ENCODE measurements around the gene RINL. TPM values are rescaled to one million over a fixed set of nuclear protein-coding genes. Genes with fewer than 3 reads are reported as not detected.
"Not testable (repeated sequence)": the region's sequence is repeated elsewhere in the genome, so short reads cannot be mapped to it uniquely, and the experiment has no call there.

The RINL gene
- total and polyA plus RNA-seq, 2 donors from 2014 or later: 9.5 to 13.0 TPM

- H3K27me3 ChIP-seq (ENCODE audit: control insufficient read depth, insufficient read depth, low read length): no peaks in the 10 kb centered on the region
- intact Hi-C loops (cut with DNase I): no loop called here
- H3K27ac ChIP-seq (ENCODE audit: low read depth in 2 of 2, low read length in 2 of 2): peak overlapping the region; percentile 97 to 98
- FAIRE-seq: no peak
- H3K9ac ChIP-seq (ENCODE audit: low read length in 3 of 3): peak overlapping the region; percentile 74 to 97 (median 82)
- H3K9me3 ChIP-seq (ENCODE audit: control insufficient read depth in 2 of 3, insufficient read depth in 1 of 3, low read length in 3 of 3): no peaks in the 10 kb centered on the region
- H3K36me3 ChIP-seq (ENCODE audit: control insufficient read depth in 2 of 3, insufficient read depth in 3 of 3, low read length in 3 of 3): peaks cover 5 to 26% (median 8%) of the 10 kb centered on the region in 3 donors
- H3K4me1 ChIP-seq (ENCODE audit: control insufficient read depth in 2 of 3, insufficient read depth in 2 of 3, low read depth in 1 of 3, low read length in 3 of 3): peaks cover 0 to 16% (median 9%) of the 10 kb centered on the region in 3 donors
- peak overlapping the region; percentile 78 to 94 (median 90) for H3K4me3 ChIP-seq (ENCODE audit: low read length in 3 of 3)
- TF ChIP-seq CTCF (IDR thresholded peaks at IDR 0.05; ENCODE audit: borderline replicate concordance, extremely low read depth, insufficient read depth): no peak
- peak; percentile 68 to 90 (median 83) for DNase-seq
Measured at GRCh38 chr19:38831142-38831605, 46.9 kb downstream of the RINL start.

- FAIRE-seq: no peak
- no peaks in the 10 kb centered on the region for H3K27me3 ChIP-seq (ENCODE audit: control insufficient read depth, insufficient read depth, low read length)
- intact Hi-C loops (cut with DNase I): no loop called here
- peaks cover 0 to 16% (median 9%) of the 10 kb centered on the region in 3 donors for H3K4me1 ChIP-seq (ENCODE audit: control insufficient read depth in 2 of 3, insufficient read depth in 2 of 3, low read depth in 1 of 3, low read length in 3 of 3)
- H3K27ac ChIP-seq (ENCODE audit: low read depth in 2 of 2, low read length in 2 of 2): no peak overlapping the region
- TF ChIP-seq CTCF (IDR thresholded peaks at IDR 0.05; ENCODE audit: borderline replicate concordance, extremely low read depth, insufficient read depth): no peak
- H3K36me3 ChIP-seq (ENCODE audit: control insufficient read depth in 2 of 3, insufficient read depth in 3 of 3, low read length in 3 of 3): peaks cover 5 to 19% (median 6%) of the 10 kb centered on the region in 3 donors
- H3K9ac ChIP-seq (ENCODE audit: low read length in 3 of 3): peak overlapping the region in 1 of 3 donors; percentile 97
- no peak for DNase-seq
- no peak overlapping the region for H3K4me3 ChIP-seq (ENCODE audit: low read length in 3 of 3)
- no peaks in the 10 kb centered on the region for H3K9me3 ChIP-seq (ENCODE audit: control insufficient read depth in 2 of 3, insufficient read depth in 1 of 3, low read length in 3 of 3)
Measured at GRCh38 chr19:38830039-38830733, 47.9 kb downstream of the RINL start.

GRCh38 chr19:38829203-38829602, 48.9 kb downstream of the RINL start:
- not testable (repeated sequence) for H3K27ac ChIP-seq (ENCODE audit: low read depth in 2 of 2, low read length in 2 of 2); H3K4me3 ChIP-seq (ENCODE audit: low read length in 3 of 3); FAIRE-seq; H3K27me3 ChIP-seq (ENCODE audit: control insufficient read depth, insufficient read depth, low read length); H3K9ac ChIP-seq (ENCODE audit: low read length in 3 of 3); DNase-seq; H3K9me3 ChIP-seq (ENCODE audit: control insufficient read depth in 2 of 3, insufficient read depth in 1 of 3, low read length in 3 of 3)
- Histone ChIP-seq H3K4me1 (ENCODE audit: control insufficient read depth in 2 of 3, insufficient read depth in 2 of 3, low read depth in 1 of 3, low read length in 3 of 3) (peaks cover 0 to 16% (median 9%) of the 10 kb centered on the region in 3 donors), H3K36me3 (ENCODE audit: control insufficient read depth in 2 of 3, insufficient read depth in 3 of 3, low read length in 3 of 3) (peaks cover 5 to 19% (median 6%) of the 10 kb centered on the region in 3 donors)
- intact Hi-C loops (cut with DNase I): loop anchor here (10.0 kb wide), 1 partner anchor 54 kb away; the partner anchor contains the start of gene LGALS7

- Histone ChIP-seq H3K9ac (ENCODE audit: low read length in 3 of 3) (no peak overlapping the region), H3K4me1 (ENCODE audit: control insufficient read depth in 2 of 3, insufficient read depth in 2 of 3, low read depth in 1 of 3, low read length in 3 of 3) (peaks cover 0 to 10% (median 5%) of the 10 kb centered on the region in 3 donors), H3K9me3 (ENCODE audit: control insufficient read depth in 2 of 3, insufficient read depth in 1 of 3, low read length in 3 of 3) (no peaks in the 10 kb centered on the region), H3K27me3 (ENCODE audit: control insufficient read depth, insufficient read depth, low read length) (no peaks in the 10 kb centered on the region), H3K4me3 (ENCODE audit: low read length in 3 of 3) (no peak overlapping the region), H3K27ac (ENCODE audit: low read depth in 2 of 2, low read length in 2 of 2) (peak overlapping the region in 1 of 2 donors; percentile 4), H3K36me3 (ENCODE audit: control insufficient read depth in 2 of 3, insufficient read depth in 3 of 3, low read length in 3 of 3) (peaks cover 5 to 19% (median 9%) of the 10 kb centered on the region in 3 donors)
- TF ChIP-seq CTCF (IDR thresholded peaks at IDR 0.05; ENCODE audit: borderline replicate concordance, extremely low read depth, insufficient read depth): no peak
- DNase-seq (no peak), FAIRE-seq (no peak)
- intact Hi-C loops (cut with DNase I): loop anchor here (10.0 kb wide), 1 partner anchor 52 kb away; the partner anchor contains the start of gene LGALS7
Measured at GRCh38 chr19:38826856-38827551, 51.1 kb downstream of the RINL start.

- not testable (repeated sequence) for H3K27me3 ChIP-seq (ENCODE audit: control insufficient read depth, insufficient read depth, low read length); DNase-seq; FAIRE-seq; H3K4me1 ChIP-seq (ENCODE audit: control insufficient read depth in 2 of 3, insufficient read depth in 2 of 3, low read depth in 1 of 3, low read length in 3 of 3); H3K4me3 ChIP-seq (ENCODE audit: low read length in 3 of 3); H3K9ac ChIP-seq (ENCODE audit: low read length in 3 of 3); H3K27ac ChIP-seq (ENCODE audit: low read depth in 2 of 2, low read length in 2 of 2); H3K9me3 ChIP-seq (ENCODE audit: control insufficient read depth in 2 of 3, insufficient read depth in 1 of 3, low read length in 3 of 3)
- peaks cover 5 to 19% (median 9%) of the 10 kb centered on the region in 3 donors for H3K36me3 ChIP-seq (ENCODE audit: control insufficient read depth in 2 of 3, insufficient read depth in 3 of 3, low read length in 3 of 3)
- intact Hi-C loops (cut with DNase I): loop anchor here (10.0 kb wide), 1 partner anchor 51 kb away; the partner anchor contains the start of gene LGALS7
Measured at GRCh38 chr19:38825936-38826335, 52.1 kb downstream of the RINL start.

All from kidney (tissue), 14 donors.